Liver (tissue), 9 donors: ENCODE measurements around the gene SYNDIG1. TPM values are rescaled to one million over a fixed set of nuclear protein-coding genes. Genes with fewer than 3 reads are reported as not detected.

Experiments used
- DNase-seq: peaks from one replicate; pipeline ENCODE4 v3.0.0-alpha.2; 2017; ENCODE audit warnings: low spot score
- H3K27ac ChIP-seq, 2 donors: one replicate each; pipeline ENCODE4 v1.7.0; 2013; ENCODE audit warnings: inconsistent platforms in 2 of 2, low read length in 2 of 2, control low read depth in 1 of 2, low read depth in 1 of 2, mild to moderate bottlenecking in 1 of 2
- H3K27me3 ChIP-seq, 4 donors: one replicate each; pipeline versions ENCODE4 v1.6.1 to v1.7.0; 2013; ENCODE audit warnings: low read length in 3 of 4, inconsistent platforms in 1 of 4, mild to moderate bottlenecking in 1 of 4, moderate library complexity in 1 of 4; ENCODE audit not compliant: control insufficient read depth in 4 of 4, insufficient read depth in 4 of 4
- H3K36me3 ChIP-seq, 4 donors: one replicate each; pipeline versions ENCODE4 v1.6.1 to v1.7.0; 2013; ENCODE audit warnings: low read length in 3 of 4, mild to moderate bottlenecking in 3 of 4, low read depth in 1 of 4, moderate library complexity in 1 of 4; ENCODE audit not compliant: control insufficient read depth in 4 of 4, insufficient read depth in 3 of 4
- H3K4me1 ChIP-seq, 4 donors: one replicate each; pipeline versions ENCODE4 v1.6.1 to v1.7.0; 2013; ENCODE audit warnings: low read length in 3 of 4, mild to moderate bottlenecking in 3 of 4, moderate library complexity in 1 of 4; ENCODE audit not compliant: control insufficient read depth in 4 of 4, insufficient read depth in 4 of 4
- H3K4me3 ChIP-seq, 3 donors: one replicate each; pipeline versions ENCODE4 v1.6.1 to v1.7.0; 2013; ENCODE audit warnings: low read length in 3 of 3, control low read depth in 1 of 3, low read depth in 1 of 3, mild to moderate bottlenecking in 1 of 3
- H3K9ac ChIP-seq, 2 donors: one replicate each; pipeline ENCODE4 v1.7.0; 2013; ENCODE audit warnings: low read length in 2 of 2, mild to moderate bottlenecking in 2 of 2, moderate library complexity in 2 of 2, control low read depth in 1 of 2, low read depth in 1 of 2
- H3K9me3 ChIP-seq, 4 donors: one replicate each; pipeline versions ENCODE4 v1.6.1 to v1.7.0; 2013; ENCODE audit warnings: low read length in 3 of 4; ENCODE audit not compliant: control insufficient read depth in 4 of 4
- ATF3 ChIP-seq: IDR thresholded peaks from 2 replicates; pipeline ENCODE4 v1.6.1; 2016; ENCODE audit warnings: antibody characterized with exemption
- CTCF ChIP-seq: fragments of 150-350 bp; IDR thresholded peaks from 2 replicates; pipeline ENCODE4 v1.5.1; 2017; ENCODE audit warnings: improper control_type of control experiment, low read depth, low read length; ENCODE audit not compliant: missing input control
- EGR1 ChIP-seq, 2 donors: IDR thresholded peaks; 2 replicates each; pipeline ENCODE4 v1.6.1; 2016 to 2018; ENCODE audit warnings: antibody characterized with exemption in 2 of 2, low read depth in 2 of 2
- FOXA1 ChIP-seq: IDR thresholded peaks from 2 replicates; pipeline ENCODE4 v1.6.1; 2016; ENCODE audit warnings: antibody characterized with exemption
- FOXA2 ChIP-seq: IDR thresholded peaks from 2 replicates; pipeline ENCODE4 v1.6.1; 2016; ENCODE audit warnings: antibody characterized with exemption
- GABPA ChIP-seq, 2 donors: IDR thresholded peaks in 1 of 2; conservative IDR thresholded peaks in 1 of 2; 2 replicates each; pipeline ENCODE4 v1.6.1; 2016; ENCODE audit warnings: antibody characterized with exemption in 2 of 2, mild to moderate bottlenecking in 1 of 2, moderate library complexity in 1 of 2
- HNF4G ChIP-seq: IDR thresholded peaks from 2 replicates; pipeline ENCODE4 v1.6.1; 2016; ENCODE audit warnings: antibody characterized with exemption
- JUND ChIP-seq, 2 donors: IDR thresholded peaks; 2 replicates each; pipeline ENCODE4 v1.6.1; 2016; ENCODE audit warnings: antibody characterized with exemption in 2 of 2
- MAX ChIP-seq: IDR thresholded peaks from 2 replicates; pipeline ENCODE4 v1.6.1; 2016; ENCODE audit warnings: antibody characterized with exemption
- NR2F2 ChIP-seq: IDR thresholded peaks from 2 replicates; pipeline ENCODE4 v1.6.1; 2016; ENCODE audit warnings: antibody characterized with exemption
- RAD21 ChIP-seq, 2 donors: IDR thresholded peaks; 2 replicates each; pipeline ENCODE4 v1.6.1; 2016; ENCODE audit warnings: antibody characterized with exemption in 2 of 2, mild to moderate bottlenecking in 2 of 2
- REST ChIP-seq: IDR thresholded peaks from 2 replicates; pipeline ENCODE4 v1.6.1; 2016; ENCODE audit warnings: antibody characterized with exemption, mild to moderate bottlenecking
- SP1 ChIP-seq: IDR thresholded peaks from 2 replicates; pipeline ENCODE4 v1.6.1; 2018; ENCODE audit warnings: antibody characterized with exemption, mild to moderate bottlenecking
- ZBTB33 ChIP-seq: IDR thresholded peaks from 2 replicates; pipeline ENCODE4 v1.6.1; 2016; ENCODE audit warnings: antibody characterized with exemption
- WGBS: extraction: QIAGEN DNeasy Blood & Tissue Kit; methylation state at CpG from one replicate; pipeline ENCODE4 v1.1.7; 2013; 5-methylcytosine and 5-hydroxymethylcytosine counted together
- polyA plus RNA-seq, 2 donors: library from polyadenylated mRNA; stranded (reverse) in 1 of 2; unstranded in 1 of 2; fragments of 200-250 nt in 1 of 2; fragments of >200 nt in 1 of 2; fragmentation: Nextera tagmentation in 1 of 2; extraction: Ambion mirVana in 1 of 2; gene quantifications; one replicate each; pipeline versions ENCODE4 v1.2.1 to v1.2.3, GENCODE V29; 2013 to 2015
- total RNA-seq, 2 donors: library from RNA; depleted of rRNA; stranded (reverse); fragments of >200 nt; gene quantifications; one replicate each; pipeline ENCODE4 v1.2.3, GENCODE V29; 2014
- donor health status: healthy.
- donor health status: healthy.
- donor health status: healthy.
- donor health status: healthy.
- donor health status: healthy.

The SYNDIG1 gene
- total and polyA plus RNA-seq, 4 donors = 0.05 to 0.08 TPM; not detected in 2

- Histone ChIP-seq H3K4me1 (no peaks in the 10 kb centered on the region), H3K27me3 (no peaks in the 10 kb centered on the region), H3K9me3 (no peaks in the 10 kb centered on the region), H3K9ac (no peak overlapping the region), H3K36me3 (no peaks in the 10 kb centered on the region), H3K4me3 (no peak overlapping the region), H3K27ac (no peak overlapping the region)
- no peak for TF ChIP-seq FOXA1
- no peak for TF ChIP-seq MAX
- TF ChIP-seq NR2F2 = no peak
- no peak for TF ChIP-seq EGR1 (IDR thresholded peaks at IDR 0.05; ENCODE audit: low read depth in 2 of 2)
- TF ChIP-seq RAD21 (IDR thresholded peaks at IDR 0.05) = no peak
- TF ChIP-seq SP1 = no peak
- TF ChIP-seq FOXA2 = no peak
- no peak for TF ChIP-seq ATF3
- 57% methylated on average over 11 of the region's 11 CpGs for WGBS
- no peak for DNase-seq
Observed at GRCh38 chr20:24445510-24446170, 23.8 kb upstream of the SYNDIG1 start.

- no peak overlapping the region for H3K27ac ChIP-seq
- peaks cover 0 to 3% (median 0%) of the 10 kb centered on the region in 4 donors for H3K27me3 ChIP-seq
- no peak overlapping the region for H3K4me3 ChIP-seq
- no peak for TF ChIP-seq FOXA2
- TF ChIP-seq SP1 = no peak
- no peak for TF ChIP-seq REST
- no peak for TF ChIP-seq HNF4G
- no peak for TF ChIP-seq ZBTB33
- no peak for TF ChIP-seq GABPA (IDR thresholded peaks at IDR 0.05 in 1 of 2, conservative IDR thresholded peaks at IDR 0.05 in 1 of 2)
- no peaks in the 10 kb centered on the region for H3K4me1 ChIP-seq
- DNase-seq = no peak
- H3K36me3 ChIP-seq = no peaks in the 10 kb centered on the region
- H3K9ac ChIP-seq = no peak overlapping the region
- 72% methylated on average over 2 of the region's 2 CpGs for WGBS
- no peaks in the 10 kb centered on the region for H3K9me3 ChIP-seq
Observed at GRCh38 chr20:24446811-24447210, 22.6 kb upstream of the SYNDIG1 start.

- Histone ChIP-seq H3K36me3 (no peaks in the 10 kb centered on the region), H3K9me3 (no peaks in the 10 kb centered on the region), H3K9ac (no peak overlapping the region), H3K4me3 (no peak overlapping the region), H3K27me3 (peaks cover 0 to 3% (median 0%) of the 10 kb centered on the region in 4 donors), H3K4me1 (no peaks in the 10 kb centered on the region), H3K27ac (no peak overlapping the region)
- 61% methylated on average over 7 of the region's 7 CpGs for WGBS
- no peak for DNase-seq
- TF ChIP-seq GABPA (IDR thresholded peaks at IDR 0.05 in 1 of 2, conservative IDR thresholded peaks at IDR 0.05 in 1 of 2) (no peak), REST (no peak), FOXA1 (no peak), CTCF (no peak), HNF4G (no peak), FOXA2 (no peak), JUND (IDR thresholded peaks at IDR 0.05) (no peak), EGR1 (IDR thresholded peaks at IDR 0.05; ENCODE audit: low read depth in 2 of 2) (no peak), MAX (no peak), RAD21 (IDR thresholded peaks at IDR 0.05) (no peak)
Observed at GRCh38 chr20:24448170-24448569, 21.3 kb upstream of the SYNDIG1 start.
